Hepatocyte (in vitro differentiated cells): ENCODE data around the gene GGT7. TPM values are rescaled to one million over a fixed set of nuclear protein-coding genes. Genes with fewer than 3 reads are reported as not detected.

Experiments
- DNase-seq: peaks from one replicate; pipeline ENCODE4 v3.0.0-alpha.2; 2016; ENCODE audit warnings: low spot score
- H2AFZ ChIP-seq: fragments of 200-600 bp; sonication (generic); 2 replicates; pipeline ENCODE4 v1.6.0; 2016; ENCODE audit warnings: antibody characterized with exemption, mild to moderate bottlenecking
- H3K27ac ChIP-seq: fragments of 200-600 bp; sonication (generic); 2 replicates; pipeline ENCODE4 v1.5.1; 2016; ENCODE audit warnings: mild to moderate bottlenecking
- H3K27me3 ChIP-seq: fragments of 200-600 bp; sonication (generic); 2 replicates; pipeline ENCODE4 v1.6.1; 2016
- H3K36me3 ChIP-seq: fragments of 200-600 bp; sonication (generic); replicated peaks from 2 replicates; pipeline ENCODE4 v1.5.1; 2016; ENCODE audit warnings: low read depth; ENCODE audit not compliant: insufficient read depth
- H3K4me1 ChIP-seq: fragments of 200-600 bp; sonication (generic); 2 replicates; pipeline ENCODE4 v1.5.1; 2016; ENCODE audit warnings: mild to moderate bottlenecking, moderate library complexity; ENCODE audit not compliant: insufficient read depth
- H3K4me2 ChIP-seq: fragments of 200-600 bp; sonication (generic); 2 replicates; pipeline ENCODE4 v1.6.0; 2016
- H3K4me3 ChIP-seq: fragments of 200-600 bp; sonication (generic); 2 replicates; pipeline ENCODE4 v1.5.1; 2016; ENCODE audit warnings: mild to moderate bottlenecking
- H3K79me2 ChIP-seq: fragments of 200-600 bp; sonication (generic); 2 replicates; pipeline ENCODE4 v1.6.0; 2017; ENCODE audit warnings: mild to moderate bottlenecking
- H3K9me2 ChIP-seq: fragments of 200-600 bp; sonication (generic); replicated peaks from 2 replicates; pipeline ENCODE4 v1.6.0; 2017; ENCODE audit warnings: mild to moderate bottlenecking; ENCODE audit not compliant: insufficient read depth
- H3K9me3 ChIP-seq: fragments of 200-600 bp; sonication (generic); 2 replicates; pipeline ENCODE4 v1.5.1; 2016; ENCODE audit warnings: low read depth, mild to moderate bottlenecking
- H4K20me1 ChIP-seq: fragments of 200-600 bp; sonication (generic); 2 replicates; pipeline ENCODE4 v1.6.0; 2016; ENCODE audit warnings: mild to moderate bottlenecking; ENCODE audit not compliant: insufficient read depth, poor library complexity, severe bottlenecking
- EZH2 ChIP-seq: fragments of 200-600 bp; sonication (generic); IDR thresholded peaks from 2 replicates; pipeline ENCODE4 v1.6.1; 2016; ENCODE audit warnings: antibody characterized with exemption, mild to moderate bottlenecking, borderline replicate concordance
- EZH2phosphoT487 ChIP-seq: fragments of 200-600 bp; sonication (generic); IDR thresholded peaks from one replicate; pipeline ENCODE4 v1.6.1; 2018; ENCODE audit warnings: antibody characterized with exemption, mild to moderate bottlenecking, low read depth, moderate library complexity; ENCODE audit not compliant: unreplicated experiment, severe bottlenecking
- WGBS: methylation state at CpG from one replicate; pipeline ENCODE4 v1.1.6; 2016; ENCODE audit warnings: low lambda C conversion rate; ENCODE audit errors: missing lambda C conversion rate; 5-methylcytosine and 5-hydroxymethylcytosine counted together
- polyA plus RNA-seq: library from polyadenylated mRNA; unstranded; fragments of >200 nt; fragmentation: Nextera tagmentation; extraction: Ambion mirVana; gene quantifications from 2 replicates; pipeline ENCODE4 v1.2.1, GENCODE V29; 2016
- total RNA-seq: library from RNA; depleted of rRNA; stranded (reverse); fragments of >200 nt; gene quantifications from 2 replicates; pipeline ENCODE4 v1.2.3, GENCODE V29; 2014
- TF ChIP-seq, protein P1 (sequence below): fragments of 200-600 bp; sonication (generic); IDR thresholded peaks from 2 replicates; pipeline ENCODE4 v1.5.1; 2016; ENCODE audit warnings: antibody characterized with exemption, mild to moderate bottlenecking; ENCODE audit not compliant: poor library complexity

GGT7 gene
- total and polyA plus RNA-seq, 2 experiments from 2014 or later = 9.8 to 18.2 TPM

DNA sequence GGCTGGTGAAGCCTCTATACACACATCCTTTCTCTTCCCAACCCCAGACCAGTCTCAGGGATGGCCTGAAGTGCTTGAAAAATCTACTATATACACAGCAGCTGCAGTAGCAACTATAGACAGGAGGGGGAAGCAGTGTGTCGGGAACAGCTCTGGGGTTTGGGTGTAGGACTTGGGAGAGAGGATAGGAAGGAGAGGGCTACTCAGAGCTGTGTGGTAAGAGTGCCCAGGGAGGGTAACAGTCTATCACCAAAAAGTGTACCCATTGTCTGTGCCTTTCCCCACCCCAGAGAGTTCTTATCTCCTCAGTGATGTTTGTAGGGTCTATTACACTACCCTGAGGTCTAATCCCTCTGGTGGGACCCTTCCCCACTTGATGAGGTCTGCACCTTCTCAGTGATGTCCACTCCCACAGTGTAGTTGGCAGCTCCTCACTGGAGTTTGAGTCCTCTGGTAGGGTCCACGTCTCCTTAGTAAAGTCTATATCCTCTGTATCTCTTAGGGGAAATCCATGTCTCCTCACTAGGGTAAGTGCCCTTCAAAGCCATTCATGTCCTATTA, 1.5 kb upstream of the GGT7 start:
- Histone ChIP-seq H3K36me3 (no peaks in the 10 kb centered on the region), H3K9me3 (no peaks in the 10 kb centered on the region), H2AFZ (no peak overlapping the region), H3K9me2 (no peaks in the 10 kb centered on the region), H3K79me2 (peaks cover 18% of the 10 kb centered on the region), H3K27ac (peak overlapping the region; percentile 89), H3K4me2 (no peak overlapping the region), H3K4me3 (no peak overlapping the region), H3K4me1 (peaks cover 10% of the 10 kb centered on the region), H4K20me1 (no peaks in the 10 kb centered on the region), H3K27me3 (no peaks in the 10 kb centered on the region)
- no peak for TF ChIP-seq EZH2
- no peak for TF ChIP-seq EZH2phosphoT487
- TF ChIP-seq, protein P1, sequence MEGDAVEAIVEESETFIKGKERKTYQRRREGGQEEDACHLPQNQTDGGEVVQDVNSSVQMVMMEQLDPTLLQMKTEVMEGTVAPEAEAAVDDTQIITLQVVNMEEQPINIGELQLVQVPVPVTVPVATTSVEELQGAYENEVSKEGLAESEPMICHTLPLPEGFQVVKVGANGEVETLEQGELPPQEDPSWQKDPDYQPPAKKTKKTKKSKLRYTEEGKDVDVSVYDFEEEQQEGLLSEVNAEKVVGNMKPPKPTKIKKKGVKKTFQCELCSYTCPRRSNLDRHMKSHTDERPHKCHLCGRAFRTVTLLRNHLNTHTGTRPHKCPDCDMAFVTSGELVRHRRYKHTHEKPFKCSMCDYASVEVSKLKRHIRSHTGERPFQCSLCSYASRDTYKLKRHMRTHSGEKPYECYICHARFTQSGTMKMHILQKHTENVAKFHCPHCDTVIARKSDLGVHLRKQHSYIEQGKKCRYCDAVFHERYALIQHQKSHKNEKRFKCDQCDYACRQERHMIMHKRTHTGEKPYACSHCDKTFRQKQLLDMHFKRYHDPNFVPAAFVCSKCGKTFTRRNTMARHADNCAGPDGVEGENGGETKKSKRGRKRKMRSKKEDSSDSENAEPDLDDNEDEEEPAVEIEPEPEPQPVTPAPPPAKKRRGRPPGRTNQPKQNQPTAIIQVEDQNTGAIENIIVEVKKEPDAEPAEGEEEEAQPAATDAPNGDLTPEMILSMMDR = peak; percentile 91
- 38% methylated on average over 2 of the region's 2 CpGs for WGBS
- DNase-seq = peak; percentile 89

DNA sequence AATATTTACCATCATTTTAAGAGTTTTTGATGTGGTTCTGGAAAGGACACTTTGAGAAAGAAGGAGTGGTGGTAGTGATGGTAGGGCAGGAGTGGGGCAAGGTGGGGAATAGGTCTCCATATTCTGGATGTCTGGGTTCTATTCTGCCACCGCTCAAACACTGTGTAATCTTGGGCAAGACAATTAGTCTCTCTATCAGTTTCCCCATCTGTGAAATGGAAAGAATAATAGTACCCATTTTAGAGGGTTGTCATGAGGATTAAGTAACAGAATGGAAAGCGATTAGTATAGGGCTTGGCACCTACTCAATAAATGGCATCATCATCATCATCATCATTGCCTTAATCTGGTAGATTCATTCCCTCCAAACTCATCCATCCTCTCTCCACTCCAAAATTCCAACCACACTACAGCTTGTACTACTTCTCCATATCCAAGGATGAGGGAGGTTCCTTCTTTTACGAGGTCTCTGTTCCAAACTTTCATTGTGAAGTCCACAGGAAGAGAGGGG, 982 bp upstream of the GGT7 start:
- H3K27me3 ChIP-seq = no peaks in the 10 kb centered on the region
- TF ChIP-seq EZH2 (no peak), EZH2phosphoT487 (no peak)
- TF ChIP-seq, protein P1 = no peak
- no peaks in the 10 kb centered on the region for H3K36me3 ChIP-seq
- H3K79me2 ChIP-seq = peaks cover 18% of the 10 kb centered on the region
- H3K4me1 ChIP-seq = peaks cover 10% of the 10 kb centered on the region
- no peaks in the 10 kb centered on the region for H3K9me3 ChIP-seq
- no peaks in the 10 kb centered on the region for H4K20me1 ChIP-seq
- no peak overlapping the region for H3K4me2 ChIP-seq
- H2AFZ ChIP-seq = peak overlapping the region; percentile 97
- 64% methylated on average over 3 of the region's 3 CpGs for WGBS
- no peak overlapping the region for H3K27ac ChIP-seq
- no peak for DNase-seq
- H3K9me2 ChIP-seq = no peaks in the 10 kb centered on the region
- H3K4me3 ChIP-seq = no peak overlapping the region

DNA sequence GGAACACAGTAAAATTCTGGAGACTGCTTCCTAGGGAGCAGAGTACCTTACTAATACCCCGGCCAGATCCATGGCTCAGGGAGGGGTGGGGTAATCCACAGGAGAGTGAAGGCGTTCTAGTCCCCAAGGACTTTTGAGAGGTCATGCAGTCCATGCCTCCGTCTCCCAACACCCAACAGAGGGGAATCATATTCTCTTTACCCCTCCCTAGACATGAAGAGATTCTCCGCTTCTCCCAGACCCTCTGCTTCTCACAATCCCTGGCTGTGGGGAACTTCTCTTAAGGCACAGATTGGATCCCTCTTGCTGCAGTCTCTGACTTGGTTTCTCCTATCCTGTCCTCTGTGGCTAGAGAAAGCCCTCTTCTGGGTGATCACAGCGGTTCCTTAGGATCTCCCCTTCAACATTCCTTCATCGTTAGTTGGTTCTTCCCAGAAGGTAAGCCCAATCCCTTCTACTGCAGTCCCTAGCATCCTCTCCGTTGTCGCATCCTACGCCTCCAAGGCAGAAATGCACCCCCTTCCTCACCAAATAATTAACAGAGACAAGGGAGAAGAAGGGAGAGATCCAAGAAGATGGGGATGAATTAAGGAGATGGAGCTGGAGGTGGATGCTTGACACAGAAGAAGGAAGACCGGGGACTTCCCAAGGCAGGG, 562 bp downstream of the GGT7 start:
- TF ChIP-seq, protein P1 = no peak
- no peak for TF ChIP-seq EZH2
- no peak for TF ChIP-seq EZH2phosphoT487
- no peak for DNase-seq
- no peaks in the 10 kb centered on the region for H3K9me2 ChIP-seq
- H3K27me3 ChIP-seq = no peaks in the 10 kb centered on the region
- peaks cover 5% of the 10 kb centered on the region for H3K79me2 ChIP-seq
- no peaks in the 10 kb centered on the region for H3K9me3 ChIP-seq
- 38% methylated on average over 10 of the region's 10 CpGs for WGBS
- H4K20me1 ChIP-seq = no peaks in the 10 kb centered on the region
- H3K27ac ChIP-seq = no peak overlapping the region
- H3K4me1 ChIP-seq = peaks cover 10% of the 10 kb centered on the region
- peak overlapping the region; percentile 97 for H2AFZ ChIP-seq
- H3K36me3 ChIP-seq = no peaks in the 10 kb centered on the region
- peak overlapping the region; percentile 93 for H3K4me2 ChIP-seq
- peak overlapping the region; percentile 80 for H3K4me3 ChIP-seq
